ENCODE measurements around the gene FGFBP1.

Gene FGFBP1

GRCh38 chr4:15929540-15929939 is 9.0 kb downstream of the FGFBP1 start:
- no peaks in the 10 kb centered on the region for H3K36me3 ChIP-seq (ENCODE audit: insufficient read depth)
- H3K27ac ChIP-seq = no peak overlapping the region
- H3K79me2 ChIP-seq (ENCODE audit: insufficient read depth, low read depth) = no peaks in the 10 kb centered on the region
- no peaks in the 10 kb centered on the region for H3K4me1 ChIP-seq (ENCODE audit: low read depth, poor library complexity, severe bottlenecking)
- H3K27me3 ChIP-seq (ENCODE audit: insufficient read depth, low read depth) = no peaks in the 10 kb centered on the region
- TF ChIP-seq CTCF (conservative IDR thresholded peaks at IDR 0.05; ENCODE audit: low read depth, low read length) = no peak
- H4K20me1 ChIP-seq (ENCODE audit: insufficient read depth) = no peaks in the 10 kb centered on the region
- H3K4me3 ChIP-seq (IDR thresholded peaks at IDR 0.05; ENCODE audit: insufficient read depth, low read depth, low read length) = no peak overlapping the region
- H3K9ac ChIP-seq = no peak overlapping the region
- H2AFZ ChIP-seq (ENCODE audit: low read depth) = no peak overlapping the region
- no peak overlapping the region for H3K4me2 ChIP-seq

GRCh38 chr4:15928883-15929282 is 9.7 kb downstream of the FGFBP1 start:
- no peaks in the 10 kb centered on the region for H4K20me1 ChIP-seq (ENCODE audit: insufficient read depth)
- no peak overlapping the region for H3K4me2 ChIP-seq
- no peak overlapping the region for H3K9ac ChIP-seq
- no peak overlapping the region for H2AFZ ChIP-seq (ENCODE audit: low read depth)
- no peaks in the 10 kb centered on the region for H3K36me3 ChIP-seq (ENCODE audit: insufficient read depth)
- no peaks in the 10 kb centered on the region for H3K4me1 ChIP-seq (ENCODE audit: low read depth, poor library complexity, severe bottlenecking)
- no peak overlapping the region for H3K4me3 ChIP-seq (IDR thresholded peaks at IDR 0.05; ENCODE audit: insufficient read depth, low read depth, low read length)
- H3K79me2 ChIP-seq (ENCODE audit: insufficient read depth, low read depth) = no peaks in the 10 kb centered on the region
- H3K27ac ChIP-seq = no peak overlapping the region
- no peak for TF ChIP-seq CTCF (conservative IDR thresholded peaks at IDR 0.05; ENCODE audit: low read depth, low read length)
- H3K27me3 ChIP-seq (ENCODE audit: insufficient read depth, low read depth) = no peaks in the 10 kb centered on the region

- H3K36me3 ChIP-seq (ENCODE audit: insufficient read depth) = no peaks in the 10 kb centered on the region
- H4K20me1 ChIP-seq (ENCODE audit: insufficient read depth) = no peaks in the 10 kb centered on the region
- H3K9ac ChIP-seq = no peak overlapping the region
- no peaks in the 10 kb centered on the region for H3K27me3 ChIP-seq (ENCODE audit: insufficient read depth, low read depth)
- H3K4me2 ChIP-seq = no peak overlapping the region
- no peaks in the 10 kb centered on the region for H3K79me2 ChIP-seq (ENCODE audit: insufficient read depth, low read depth)
- no peak overlapping the region for H3K27ac ChIP-seq
- no peak overlapping the region for H2AFZ ChIP-seq (ENCODE audit: low read depth)
- H3K4me1 ChIP-seq (ENCODE audit: low read depth, poor library complexity, severe bottlenecking) = no peaks in the 10 kb centered on the region
- H3K4me3 ChIP-seq (IDR thresholded peaks at IDR 0.05; ENCODE audit: insufficient read depth, low read depth, low read length) = no peak overlapping the region
- no peak for TF ChIP-seq CTCF (conservative IDR thresholded peaks at IDR 0.05; ENCODE audit: low read depth, low read length)
Observed at GRCh38 chr4:15926486-15926885, 12.1 kb downstream of the FGFBP1 start.

- TF ChIP-seq CTCF (conservative IDR thresholded peaks at IDR 0.05; ENCODE audit: low read depth, low read length) = no peak
- H3K4me1 ChIP-seq (ENCODE audit: low read depth, poor library complexity, severe bottlenecking) = no peaks in the 10 kb centered on the region
Observed at GRCh38 chr4:15925830-15926229, 12.7 kb downstream of the FGFBP1 start.

GRCh38 chr4:15921592-15921932 is 17.0 kb downstream of the FGFBP1 start:
- TF ChIP-seq CTCF (conservative IDR thresholded peaks at IDR 0.05; ENCODE audit: low read depth, low read length) = no peak
- Histone ChIP-seq H3K9ac (no peak overlapping the region), H3K4me3 (IDR thresholded peaks at IDR 0.05; ENCODE audit: insufficient read depth, low read depth, low read length) (no peak overlapping the region), H3K27me3 (ENCODE audit: insufficient read depth, low read depth) (no peaks in the 10 kb centered on the region), H3K79me2 (ENCODE audit: insufficient read depth, low read depth) (no peaks in the 10 kb centered on the region), H4K20me1 (ENCODE audit: insufficient read depth) (no peaks in the 10 kb centered on the region), H3K4me2 (no peak overlapping the region), H3K36me3 (ENCODE audit: insufficient read depth) (no peaks in the 10 kb centered on the region), H3K27ac (no peak overlapping the region), H3K4me1 (ENCODE audit: low read depth, poor library complexity, severe bottlenecking) (no peaks in the 10 kb centered on the region), H2AFZ (ENCODE audit: low read depth) (no peak overlapping the region)

More at GRCh38 chr4:15925830-15926229, 12.7 kb downstream of the FGFBP1 start:
- Histone ChIP-seq H3K36me3 (ENCODE audit: insufficient read depth) (no peaks in the 10 kb centered on the region), H2AFZ (ENCODE audit: low read depth) (no peak overlapping the region), H4K20me1 (ENCODE audit: insufficient read depth) (no peaks in the 10 kb centered on the region), H3K4me2 (no peak overlapping the region), H3K27ac (no peak overlapping the region), H3K79me2 (ENCODE audit: insufficient read depth, low read depth) (no peaks in the 10 kb centered on the region), H3K9ac (no peak overlapping the region), H3K4me3 (IDR thresholded peaks at IDR 0.05; ENCODE audit: insufficient read depth, low read depth, low read length) (no peak overlapping the region), H3K27me3 (ENCODE audit: insufficient read depth, low read depth) (no peaks in the 10 kb centered on the region)
